A549 (cell line): ENCODE results near the gene STAG3. TPM values are rescaled to one million over a fixed set of nuclear protein-coding genes. Genes with fewer than 3 reads are reported as not detected.
"Not testable (repeated sequence)": the region's sequence is repeated elsewhere in the genome, so short reads cannot be mapped to it uniquely, and the experiment has no call there.

Experiments used
- ATAC-seq, 2 experiments: fragments of 200-7000 bp in 1 of 2; fragments of >200 bp in 1 of 2; cut with Nextera tagmentation in 1 of 2; cut with Tn5 transposase in 1 of 2; 3 replicates each; pipeline versions ENCODE4 v1.8.0 to v1.9.1; 2018 to 2020; ENCODE audit warnings: mild to moderate bottlenecking in 1 of 2, moderate library complexity in 1 of 2
- CTCF ChIA-PET: fragments of 300-600 bp; sonication (Branson Sonifier 250); formaldehyde crosslinking; extraction: SDS; loops from one replicate; lab custom pipeline; 2021; ENCODE audit warnings: antibody characterized with exemption, inconsistent platforms; lab: Yijun Ruan, JAX
- POLR2A ChIA-PET: fragments of 350-600 bp; formaldehyde crosslinking; extraction: SDS; loops from one replicate; lab custom pipeline; 2021; ENCODE audit warnings: antibody characterized with exemption, inconsistent platforms; lab: Yijun Ruan, JAX
- DNase-seq, 2 experiments: peaks; one replicate each; pipeline versions ENCODE4 v3.0.0 to v3.0.0-alpha.2; 2011 to 2016; ENCODE audit warnings: low read depth in 1 of 2, low spot score in 1 of 2
- FAIRE-seq: peaks from 2 replicates; lab custom pipeline; 2011; peaks lifted over from hg19 to GRCh38; lab: Jason Lieb, UNC
- H3K27ac ChIP-seq, 2 experiments: fragments of >200 bp; sonication (Bioruptor Twin); formaldehyde crosslinking; 3 replicates each; pipeline ENCODE4 v1.5.1; 2016 to 2017
- H3K4me1 ChIP-seq: fragments of >200 bp; sonication (Bioruptor Twin); formaldehyde crosslinking; 3 replicates; pipeline ENCODE4 v1.6.1; 2016
- H3K4me2 ChIP-seq: fragments of >200 bp; sonication (Bioruptor Twin); formaldehyde crosslinking; 3 replicates; pipeline ENCODE4 v1.6.1; 2016
- H3K4me3 ChIP-seq: fragments of >200 bp; sonication (Bioruptor Twin); formaldehyde crosslinking; 3 replicates; pipeline ENCODE4 v1.5.1; 2016
- H3K9me3 ChIP-seq: fragments of >200 bp; sonication (Bioruptor Twin); formaldehyde crosslinking; 3 replicates; pipeline ENCODE4 v1.6.1; 2016
- BHLHE40 ChIP-seq: IDR thresholded peaks from 2 replicates; pipeline ENCODE4 v1.6.1; 2012; ENCODE audit warnings: low read depth, low read length, inconsistent platforms
- GATA3 ChIP-seq: IDR thresholded peaks from 2 replicates; pipeline ENCODE4 v1.6.1; 2012; ENCODE audit warnings: borderline replicate concordance
- HOXA7 ChIP-seq: fragments of 250-450 bp; sonication (Bioruptor Pico); IDR thresholded peaks from 2 replicates; pipeline ENCODE4 v1.5.0; 2020; ENCODE audit warnings: mild to moderate bottlenecking, moderate library complexity
- ZNF302 ChIP-seq: fragments of 250-450 bp; sonication (Bioruptor Pico); IDR thresholded peaks from 2 replicates; pipeline ENCODE4 v1.9.0; 2021; ENCODE audit warnings: inconsistent platforms, mild to moderate bottlenecking, moderate library complexity
- WGBS: methylation state at CpG from one replicate; pipeline ENCODE4 v1.1.6; 2017; ENCODE audit errors: missing lambda C conversion rate; 5-methylcytosine and 5-hydroxymethylcytosine counted together
- polyA plus RNA-seq, 4 experiments: library from polyadenylated mRNA; depleted of rRNA in 3 of 4; stranded (reverse); fragments of >200 nt; fragmentation: RNase III in 1 of 4; extraction: RNeasy Plus Mini Kit Qiagen cat#74134 plus additional on column Dnase treatment in 1 of 4; gene quantifications; 2 replicates in 3 of 4; 3 replicates in 1 of 4; pipeline ENCODE4 v1.2.3, GENCODE V29; 2011 to 2017
- TF ChIP-seq, protein P1 (sequence below): fragments of >200 bp; sonication (Bioruptor Twin); formaldehyde crosslinking; IDR thresholded peaks from 3 replicates; pipeline ENCODE4 v1.6.1; 2016

The STAG3 gene
- polyA plus RNA-seq, 2 of the 4 experiments (the other 2 are of a cell fraction) = 0.25 to 0.50 TPM

DNA sequence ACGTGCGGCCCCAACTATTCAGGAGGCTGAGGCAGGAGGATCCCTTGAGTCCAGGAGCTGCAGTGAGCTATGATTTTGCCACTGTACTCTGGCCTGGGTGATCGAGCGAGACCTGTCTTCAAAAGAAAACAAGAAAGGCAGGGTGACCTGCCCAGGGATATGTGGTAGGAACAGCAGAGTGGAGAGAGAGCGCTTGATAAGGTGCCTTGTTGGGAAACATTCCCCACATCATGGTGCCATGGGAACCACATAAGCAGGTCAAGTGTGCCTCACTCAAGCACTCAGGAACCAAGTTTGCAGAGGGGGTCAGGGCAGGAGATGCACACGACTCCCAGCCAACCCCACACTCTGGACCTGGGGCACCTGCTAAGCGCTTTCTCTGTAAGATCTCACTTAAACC lies 79.3 kb downstream of the STAG3 start (continued):
- no peak for TF ChIP-seq ZNF302
- TF ChIP-seq, protein P1, sequence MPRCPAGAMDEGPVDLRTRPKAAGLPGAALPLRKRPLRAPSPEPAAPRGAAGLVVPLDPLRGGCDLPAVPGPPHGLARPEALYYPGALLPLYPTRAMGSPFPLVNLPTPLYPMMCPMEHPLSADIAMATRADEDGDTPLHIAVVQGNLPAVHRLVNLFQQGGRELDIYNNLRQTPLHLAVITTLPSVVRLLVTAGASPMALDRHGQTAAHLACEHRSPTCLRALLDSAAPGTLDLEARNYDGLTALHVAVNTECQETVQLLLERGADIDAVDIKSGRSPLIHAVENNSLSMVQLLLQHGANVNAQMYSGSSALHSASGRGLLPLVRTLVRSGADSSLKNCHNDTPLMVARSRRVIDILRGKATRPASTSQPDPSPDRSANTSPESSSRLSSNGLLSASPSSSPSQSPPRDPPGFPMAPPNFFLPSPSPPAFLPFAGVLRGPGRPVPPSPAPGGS = no peak
- no peak for TF ChIP-seq HOXA7 (CRISPR knock-in tag)
- no peak for TF ChIP-seq GATA3
- no peak for TF ChIP-seq BHLHE40

DNA sequence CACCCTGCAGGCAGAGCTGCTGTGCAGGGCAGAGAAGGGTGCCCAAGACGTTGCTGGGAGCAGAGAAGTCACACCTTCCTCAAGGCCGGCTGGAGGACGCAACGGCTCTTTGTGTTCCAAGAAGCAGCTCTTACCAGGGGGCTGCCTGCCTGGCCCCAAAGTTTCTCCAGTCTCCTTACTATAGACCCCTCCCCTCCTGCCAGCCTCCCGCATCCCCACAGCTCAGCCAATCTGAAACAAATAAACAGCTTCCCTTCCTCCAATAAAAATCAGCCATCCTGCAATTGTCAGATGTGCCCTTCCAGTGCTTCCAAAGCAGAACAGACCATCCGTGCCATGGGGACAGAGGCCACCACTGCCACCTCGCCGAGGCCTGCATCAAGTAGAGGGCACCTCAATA lies 82.3 kb downstream of the STAG3 start:
- WGBS = 84% methylated on average over 8 of the region's 8 CpGs
- FAIRE-seq, POLR2A ChIA-PET, H3K27ac ChIP-seq, H3K4me3 ChIP-seq, DNase-seq, H3K4me2 ChIP-seq, H3K9me3 ChIP-seq, CTCF ChIA-PET: not testable (repeated sequence)
- ATAC-seq = 0 out of 6 replicates have a peak, but pooled peaks have one; percentile 15 to 25
- H3K4me1 ChIP-seq = peaks cover 13% of the 10 kb centered on the region

DNA sequence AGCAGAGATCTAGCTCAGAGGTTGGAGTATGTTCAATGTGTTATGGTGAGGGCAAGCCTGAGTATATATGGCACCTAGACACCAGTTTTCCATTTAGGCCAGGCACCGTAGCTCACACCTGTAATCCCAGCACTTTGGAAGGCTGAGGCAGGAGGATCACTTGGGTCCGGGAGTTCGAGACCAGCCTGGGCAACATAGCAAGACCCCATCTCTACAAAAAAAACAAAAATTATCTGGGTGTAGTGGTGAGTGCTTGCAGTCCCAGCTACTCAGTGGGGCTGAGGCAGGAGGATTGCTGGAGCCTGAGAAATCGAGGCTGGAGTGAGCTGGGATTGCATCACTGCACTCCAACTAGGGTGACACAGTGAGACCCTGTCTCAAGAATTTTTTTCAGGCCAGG lies 85.2 kb downstream of the STAG3 start:
- H3K9me3 ChIP-seq, DNase-seq, H3K4me2 ChIP-seq, ATAC-seq, H3K4me3 ChIP-seq, POLR2A ChIA-PET, FAIRE-seq: not testable (repeated sequence)
- H3K4me1 ChIP-seq = peaks cover 41% of the 10 kb centered on the region
- 94% methylated on average over 4 of the region's 4 CpGs for WGBS
- CTCF ChIA-PET = interaction anchor here (0.5 to 0.6 kb wide), 2 partner anchors 14 to 16 kb away, joined by 3 to 5 read pairs; no protein-coding TSS in a partner anchor
- 0 out of 6 replicates have a peak overlapping the region, but pooled peaks of 1 of the 2 experiments have one; percentile 48 for H3K27ac ChIP-seq

Other genes with a start within 250 kb of the STAG3 start
- 0.30 and 0.36 TPM in 2 replicates for gene GJC3, start 248.3 kb upstream of the STAG3 start, polyA plus RNA-seq (2011; rRNA removed)
- 0.10 to 0.20 TPM in 2 of 3 replicates, not detected in the other for gene GJC3, start 248.3 kb upstream of the STAG3 start, polyA plus RNA-seq (2017; fragmentation: RNase III; extraction: RNeasy Plus Mini Kit Qiagen cat#74134 plus additional on column Dnase treatment)
- 0.13 and 0.48 TPM in 2 replicates for gene AZGP1, start 201.9 kb upstream of the STAG3 start, polyA plus RNA-seq (2011; rRNA removed)
- 0.07 TPM in 1 of 3 replicates, not detected in the others for gene AZGP1, start 201.9 kb upstream of the STAG3 start, polyA plus RNA-seq (2017; fragmentation: RNase III; extraction: RNeasy Plus Mini Kit Qiagen cat#74134 plus additional on column Dnase treatment)
- 23.9 and 25.7 TPM in 2 replicates for gene ZKSCAN1, start 162.3 kb upstream of the STAG3 start, polyA plus RNA-seq (2011; rRNA removed)
- 11.4 to 11.9 TPM (median 11.4 TPM) in 3 replicates for gene ZKSCAN1, start 162.3 kb upstream of the STAG3 start, polyA plus RNA-seq (2017; fragmentation: RNase III; extraction: RNeasy Plus Mini Kit Qiagen cat#74134 plus additional on column Dnase treatment)
- 17.9 and 18.3 TPM in 2 replicates for gene ZSCAN21, start 128.1 kb upstream of the STAG3 start, polyA plus RNA-seq (2011; rRNA removed)
- gene ZSCAN21, start 128.1 kb upstream of the STAG3 start, polyA plus RNA-seq (2017; fragmentation: RNase III; extraction: RNeasy Plus Mini Kit Qiagen cat#74134 plus additional on column Dnase treatment) = 8.3 to 9.2 TPM (median 9.1 TPM) in 3 replicates
- 29.0 and 30.2 TPM in 2 replicates for gene ZNF3, start 96.2 kb upstream of the STAG3 start, polyA plus RNA-seq (2011; rRNA removed)
- gene ZNF3, start 96.2 kb upstream of the STAG3 start, polyA plus RNA-seq (2017; fragmentation: RNase III; extraction: RNeasy Plus Mini Kit Qiagen cat#74134 plus additional on column Dnase treatment) = 19.9 to 23.7 TPM (median 22.5 TPM) in 3 replicates
- gene COPS6, start 88.9 kb upstream of the STAG3 start, polyA plus RNA-seq (2011; rRNA removed) = 190 and 192 TPM in 2 replicates
- 205 to 295 TPM (median 219 TPM) in 3 replicates for gene COPS6, start 88.9 kb upstream of the STAG3 start, polyA plus RNA-seq (2017; fragmentation: RNase III; extraction: RNeasy Plus Mini Kit Qiagen cat#74134 plus additional on column Dnase treatment)
- gene MCM7, start 76.5 kb upstream of the STAG3 start, polyA plus RNA-seq (2011; rRNA removed) = 138 and 145 TPM in 2 replicates
- gene MCM7, start 76.5 kb upstream of the STAG3 start, polyA plus RNA-seq (2017; fragmentation: RNase III; extraction: RNeasy Plus Mini Kit Qiagen cat#74134 plus additional on column Dnase treatment) = 265 to 287 TPM (median 280 TPM) in 3 replicates
- 13.7 and 16.6 TPM in 2 replicates for gene AP4M1, start 76.3 kb upstream of the STAG3 start, polyA plus RNA-seq (2011; rRNA removed)
- gene AP4M1, start 76.3 kb upstream of the STAG3 start, polyA plus RNA-seq (2017; fragmentation: RNase III; extraction: RNeasy Plus Mini Kit Qiagen cat#74134 plus additional on column Dnase treatment) = 16.5 to 18.3 TPM (median 18.1 TPM) in 3 replicates
- 36.2 and 45.1 TPM in 2 replicates for gene TAF6, start 58.6 kb upstream of the STAG3 start, polyA plus RNA-seq (2011; rRNA removed)
- gene TAF6, start 58.6 kb upstream of the STAG3 start, polyA plus RNA-seq (2017; fragmentation: RNase III; extraction: RNeasy Plus Mini Kit Qiagen cat#74134 plus additional on column Dnase treatment) = 57.0 to 62.5 TPM (median 57.1 TPM) in 3 replicates
- 11.3 and 11.7 TPM in 2 replicates for gene CNPY4, start 58.3 kb upstream of the STAG3 start, polyA plus RNA-seq (2011; rRNA removed)
- 16.8 to 26.2 TPM (median 22.8 TPM) in 3 replicates for gene CNPY4, start 58.3 kb upstream of the STAG3 start, polyA plus RNA-seq (2017; fragmentation: RNase III; extraction: RNeasy Plus Mini Kit Qiagen cat#74134 plus additional on column Dnase treatment)
- gene MBLAC1, start 51.0 kb upstream of the STAG3 start, polyA plus RNA-seq (2011; rRNA removed) = 0.45 and 0.63 TPM in 2 replicates
- gene MBLAC1, start 51.0 kb upstream of the STAG3 start, polyA plus RNA-seq (2017; fragmentation: RNase III; extraction: RNeasy Plus Mini Kit Qiagen cat#74134 plus additional on column Dnase treatment) = 2.5 to 3.3 TPM (median 2.6 TPM) in 3 replicates
- gene LAMTOR4, start 29.0 kb upstream of the STAG3 start, polyA plus RNA-seq (2011; rRNA removed) = 123 and 152 TPM in 2 replicates
- gene LAMTOR4, start 29.0 kb upstream of the STAG3 start, polyA plus RNA-seq (2017; fragmentation: RNase III; extraction: RNeasy Plus Mini Kit Qiagen cat#74134 plus additional on column Dnase treatment) = 168 to 180 TPM (median 177 TPM) in 3 replicates
- 3.4 and 5.7 TPM in 2 replicates for gene TRAPPC14, start 19.2 kb upstream of the STAG3 start, polyA plus RNA-seq (2011; rRNA removed)
- gene TRAPPC14, start 19.2 kb upstream of the STAG3 start, polyA plus RNA-seq (2017; fragmentation: RNase III; extraction: RNeasy Plus Mini Kit Qiagen cat#74134 plus additional on column Dnase treatment) = 12.0 to 15.6 TPM (median 14.1 TPM) in 3 replicates
- 0.27 and 0.56 TPM in 2 replicates for gene GAL3ST4, start 9.3 kb upstream of the STAG3 start, polyA plus RNA-seq (2011; rRNA removed)
- gene GAL3ST4, start 9.3 kb upstream of the STAG3 start, polyA plus RNA-seq (2017; fragmentation: RNase III; extraction: RNeasy Plus Mini Kit Qiagen cat#74134 plus additional on column Dnase treatment) = 0.08 to 0.16 TPM (median 0.10 TPM) in 3 replicates
- 1.1 and 1.8 TPM in 2 replicates for gene GPC2, start 537 bp upstream of the STAG3 start, polyA plus RNA-seq (2011; rRNA removed)
- gene GPC2, start 537 bp upstream of the STAG3 start, polyA plus RNA-seq (2017; fragmentation: RNase III; extraction: RNeasy Plus Mini Kit Qiagen cat#74134 plus additional on column Dnase treatment) = 1.9 to 3.0 TPM (median 2.9 TPM) in 3 replicates
- not detected in 2 replicates for gene PVRIG, start 42.0 kb downstream of the STAG3 start, polyA plus RNA-seq (2011; rRNA removed)
- not detected in 3 replicates for gene PVRIG, start 42.0 kb downstream of the STAG3 start, polyA plus RNA-seq (2017; fragmentation: RNase III; extraction: RNeasy Plus Mini Kit Qiagen cat#74134 plus additional on column Dnase treatment)
- 0.04 TPM in 1 of 2 replicates, not detected in the other for gene SPDYE3, start 129.8 kb downstream of the STAG3 start, polyA plus RNA-seq (2011; rRNA removed)
- gene SPDYE3, start 129.8 kb downstream of the STAG3 start, polyA plus RNA-seq (2017; fragmentation: RNase III; extraction: RNeasy Plus Mini Kit Qiagen cat#74134 plus additional on column Dnase treatment) = 0.04 TPM in 1 of 3 replicates, not detected in the others
- gene PILRB, start 180.2 kb downstream of the STAG3 start, polyA plus RNA-seq (2011; rRNA removed) = 24.9 and 28.6 TPM in 2 replicates
- 45.3 to 47.8 TPM (median 46.7 TPM) in 3 replicates for gene PILRB, start 180.2 kb downstream of the STAG3 start, polyA plus RNA-seq (2017; fragmentation: RNase III; extraction: RNeasy Plus Mini Kit Qiagen cat#74134 plus additional on column Dnase treatment)
- gene PILRA, start 195.6 kb downstream of the STAG3 start, polyA plus RNA-seq (2011; rRNA removed) = 3.3 and 3.9 TPM in 2 replicates
- gene PILRA, start 195.6 kb downstream of the STAG3 start, polyA plus RNA-seq (2017; fragmentation: RNase III; extraction: RNeasy Plus Mini Kit Qiagen cat#74134 plus additional on column Dnase treatment) = 1.9 to 3.8 TPM (median 3.4 TPM) in 3 replicates